C1 segment of cervical spinal cord (tissue), 14 donors: ENCODE data around the gene TM7SF3.
"Not testable (repeated sequence)": the region's sequence is repeated elsewhere in the genome, so short reads cannot be mapped to it uniquely, and the experiment has no call there.

Source experiments
- DNase-seq, 14 donors: peaks; one replicate each; lab custom pipeline; 2025; lab: John Stamatoyannopoulos, UW

Gene TM7SF3

GRCh38 chr12:26979733-26980132 is 34.5 kb downstream of the TM7SF3 start:
- DNase-seq = no peak

DNA sequence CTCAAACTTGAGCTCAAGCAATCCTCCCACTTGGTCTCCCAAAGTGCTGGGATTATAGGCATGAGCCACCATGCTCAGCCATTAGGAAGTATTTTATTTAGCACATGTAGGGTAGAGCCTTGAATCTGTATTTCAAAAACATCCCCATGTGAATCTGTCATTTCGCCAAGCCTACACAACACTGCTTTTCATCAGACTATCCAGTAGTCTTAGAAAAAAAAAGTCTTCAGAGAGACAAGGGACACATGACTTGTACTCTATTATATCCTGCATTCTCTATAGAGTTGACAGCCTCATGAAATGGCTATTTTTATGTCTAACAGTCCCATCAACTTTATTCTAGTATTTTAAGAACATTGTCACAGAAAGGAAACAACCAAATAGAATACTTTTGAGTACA is 35.4 kb downstream of the TM7SF3 start:
- no peak for DNase-seq

- DNase-seq = no peak
Measured at GRCh38 chr12:26976687-26977086, 37.5 kb downstream of the TM7SF3 start.

DNA sequence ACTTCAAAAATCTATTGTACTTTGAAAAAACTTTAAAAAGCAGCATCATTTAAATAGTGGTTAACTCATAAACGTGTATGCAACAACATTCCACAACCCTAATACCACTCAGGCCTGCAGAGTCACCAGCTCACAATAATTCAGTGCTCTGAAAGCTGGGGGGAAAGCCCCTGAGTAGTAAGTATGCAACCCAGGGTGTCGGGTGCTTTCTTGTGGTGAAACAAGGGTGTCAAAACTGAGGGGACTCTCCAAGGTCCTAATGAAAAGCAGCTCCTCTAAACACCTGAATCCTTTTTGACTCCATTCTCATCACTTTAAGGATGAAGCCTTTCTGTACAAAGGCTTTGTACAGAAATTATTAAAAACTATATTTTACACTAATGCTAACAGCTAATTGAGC is 42.2 kb downstream of the TM7SF3 start:
- no peak for DNase-seq

DNA sequence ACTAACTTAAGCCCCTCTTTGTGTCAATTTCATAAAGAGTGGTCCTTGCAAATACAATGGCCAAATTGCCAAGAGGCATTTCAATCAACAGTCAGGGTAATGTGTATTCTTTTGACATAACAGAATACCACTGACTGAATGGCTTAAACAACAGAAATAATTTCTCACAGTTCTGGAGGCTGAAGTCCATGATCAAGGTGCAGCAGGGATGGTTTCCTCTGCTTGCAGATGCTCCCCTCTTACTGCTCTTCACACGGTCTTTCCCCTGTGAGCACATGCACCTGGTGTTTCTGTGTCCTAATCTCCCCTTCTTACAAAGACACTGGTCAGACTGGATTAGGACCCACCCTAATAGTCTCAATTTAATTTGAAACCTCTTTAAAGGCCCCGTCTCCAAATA is 44.0 kb downstream of the TM7SF3 start:
- DNase-seq = no peak

DNA sequence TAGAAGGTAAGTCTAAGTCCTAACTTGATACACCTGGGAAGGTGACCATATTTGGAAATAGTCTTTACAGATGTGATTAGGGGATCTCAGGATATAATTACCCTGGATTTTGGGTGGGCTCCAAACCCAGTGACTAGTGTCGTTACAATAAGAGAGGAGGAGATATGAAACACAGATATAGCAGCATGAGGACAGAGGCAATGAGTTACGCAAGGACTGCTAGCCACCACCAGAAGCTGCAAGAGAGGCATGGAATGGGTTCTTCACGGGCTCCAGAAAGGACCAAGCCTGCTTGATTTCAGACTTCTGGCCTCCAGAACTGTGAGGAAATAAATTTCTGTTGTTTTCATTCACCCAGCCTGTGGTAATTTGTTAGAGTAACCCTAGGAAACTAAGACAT is 47.3 kb downstream of the TM7SF3 start:
- no peak for DNase-seq

- DNase-seq = no peak
Measured at GRCh38 chr12:26963413-26963812, 50.8 kb downstream of the TM7SF3 start.

GRCh38 chr12:26961803-26962202 is 52.4 kb downstream of the TM7SF3 start:
- no peak for DNase-seq

DNA sequence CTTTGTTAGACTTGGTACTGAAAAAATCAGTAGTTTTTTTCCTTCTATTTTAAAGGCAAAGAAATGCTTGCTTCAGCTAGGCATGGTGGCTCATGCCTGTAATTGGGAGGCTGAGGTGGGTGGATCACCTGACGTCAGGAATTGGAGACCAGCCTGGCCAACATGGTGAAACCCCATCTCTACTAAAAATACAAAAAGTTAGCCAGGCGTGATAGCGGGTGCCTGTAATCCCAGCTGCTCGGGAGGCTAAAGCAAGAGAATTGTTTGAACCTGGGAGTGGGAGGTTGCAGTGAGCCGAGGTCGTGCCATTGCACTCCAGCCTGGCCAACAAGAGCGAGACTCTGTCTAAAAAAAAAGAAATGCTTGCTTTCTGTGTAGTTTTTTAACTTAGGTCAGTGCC is 52.8 kb downstream of the TM7SF3 start:
- DNase-seq = not testable (repeated sequence)

DNA sequence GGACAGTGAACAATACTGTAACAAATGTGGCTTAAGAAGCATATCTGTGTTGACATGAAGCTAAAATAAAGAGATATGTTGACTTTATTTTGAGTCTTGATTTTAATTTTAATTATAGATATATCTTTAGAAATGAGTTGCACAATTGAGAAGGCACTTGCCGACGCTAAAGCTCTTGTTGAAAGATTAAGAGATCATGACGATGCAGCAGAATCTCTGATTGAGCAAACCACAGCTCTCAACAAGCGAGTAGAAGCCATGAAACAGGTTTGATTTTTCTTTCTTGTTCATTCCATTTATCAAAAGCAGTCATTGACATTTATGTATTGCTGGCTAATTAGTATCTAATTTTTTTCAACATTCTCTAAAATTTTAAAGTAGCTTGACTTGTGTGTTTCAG is 60.2 kb downstream of the TM7SF3 start:
- DNase-seq = no peak

DNA sequence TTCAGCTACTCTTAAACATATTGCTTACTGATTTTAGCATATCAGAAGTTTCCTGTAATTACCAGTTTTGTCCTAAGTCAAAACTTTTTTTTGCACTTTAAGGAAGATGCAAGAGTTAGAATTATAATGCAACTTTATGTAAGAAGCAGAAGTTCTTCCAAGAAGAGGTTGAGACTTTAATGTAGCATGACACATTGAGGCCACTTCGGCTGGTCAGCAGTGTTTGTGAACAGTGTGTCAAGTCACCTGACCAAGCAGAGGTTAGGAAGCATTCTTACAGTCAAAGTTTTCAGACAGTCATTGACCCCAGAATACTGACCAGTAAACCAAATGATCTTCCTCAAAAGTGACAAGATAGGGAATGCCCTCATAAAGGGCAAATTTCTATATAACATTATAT is 60.7 kb downstream of the TM7SF3 start:
- DNase-seq = peak in 1 of 14 donors; percentile 6

DNA sequence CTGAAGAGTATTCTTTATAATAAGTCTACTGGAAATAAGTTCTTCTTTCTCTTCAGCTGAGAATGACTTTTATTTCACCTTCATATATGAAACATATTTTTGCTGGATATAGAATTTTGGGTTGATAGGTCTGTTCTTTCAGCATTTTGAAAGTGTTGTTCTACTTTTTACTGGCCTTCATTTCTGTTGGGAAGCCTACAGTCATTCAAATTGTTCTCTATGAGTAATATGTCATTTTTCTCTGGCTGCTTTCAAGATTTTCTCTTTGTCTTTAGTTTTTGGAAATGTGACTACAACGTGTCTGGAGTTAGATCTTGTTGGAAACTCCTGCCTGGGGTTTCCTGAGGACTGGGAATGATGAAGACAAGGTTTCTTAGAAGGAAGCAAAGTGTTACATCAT is 65.9 kb downstream of the TM7SF3 start:
- DNase-seq = no peak

DNA sequence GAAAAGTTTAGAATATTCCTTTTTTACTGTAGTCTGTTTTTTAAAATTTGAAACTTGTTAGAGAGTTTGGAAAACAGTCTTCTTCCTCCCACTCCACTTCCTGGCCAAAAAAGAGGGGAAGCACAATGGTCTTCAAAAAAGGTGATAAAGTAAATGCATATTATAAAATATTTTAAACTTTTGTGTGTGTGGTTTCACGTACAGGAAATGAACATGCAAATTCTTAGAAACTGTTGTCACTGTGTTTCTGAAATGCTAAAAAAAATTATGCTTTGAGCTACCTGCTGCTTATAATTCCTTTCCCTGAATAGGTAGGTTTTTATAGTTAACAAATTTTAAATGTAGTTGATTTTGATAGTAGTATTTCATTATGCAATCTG is 73.0 kb downstream of the TM7SF3 start:
- no peak for DNase-seq

DNA sequence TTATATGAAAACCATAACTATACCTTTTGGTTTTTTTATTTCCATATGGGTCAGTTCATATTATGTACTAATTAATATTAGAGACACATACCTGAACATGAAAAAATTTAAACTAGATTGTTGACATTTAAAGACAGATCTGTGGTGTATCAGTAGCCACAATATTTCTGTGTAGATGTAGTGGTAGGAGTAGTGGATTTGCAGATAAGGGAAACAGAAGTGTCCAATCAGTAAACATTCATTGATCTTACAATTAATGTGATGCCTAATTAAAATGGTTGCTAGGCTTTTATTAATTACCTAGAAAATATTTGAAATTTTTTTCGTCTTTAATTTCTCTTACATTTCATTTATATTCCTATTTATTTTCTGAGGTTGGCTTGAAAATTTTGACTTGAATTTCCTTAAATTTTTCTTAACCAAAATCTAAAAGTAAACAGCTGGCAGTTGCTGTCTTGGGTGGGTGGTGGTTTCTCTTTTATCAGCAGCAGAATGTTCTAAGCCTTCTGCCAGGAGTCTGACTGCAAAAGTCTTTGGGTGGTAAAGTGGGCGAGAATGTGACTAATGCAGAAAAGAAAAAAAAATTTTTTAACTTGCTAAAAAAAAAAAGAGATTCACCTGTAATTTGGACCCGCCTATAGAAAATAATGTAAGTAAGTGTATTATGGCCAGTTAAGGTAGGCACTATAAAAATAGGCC is 73.5 kb downstream of the TM7SF3 start:
- no peak for DNase-seq

DNA sequence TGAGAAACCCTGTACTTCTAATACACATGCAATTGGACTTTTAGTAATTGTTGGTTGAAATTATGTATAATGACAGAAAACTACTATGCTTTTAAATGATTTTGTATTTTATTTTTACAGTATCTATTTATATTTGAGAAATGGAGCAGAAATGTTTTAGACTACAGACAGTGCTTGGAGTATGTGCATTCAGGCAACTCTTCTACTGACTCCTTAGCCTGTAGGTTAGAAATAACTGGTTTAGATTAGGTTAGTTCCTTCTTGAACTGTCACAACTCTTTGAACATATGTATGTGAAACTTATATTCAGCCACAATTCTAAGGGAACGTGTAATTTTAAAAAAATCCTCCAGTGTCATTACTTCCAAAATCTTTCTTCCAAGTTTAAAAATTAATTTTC is 74.2 kb downstream of the TM7SF3 start:
- no peak for DNase-seq

DNA sequence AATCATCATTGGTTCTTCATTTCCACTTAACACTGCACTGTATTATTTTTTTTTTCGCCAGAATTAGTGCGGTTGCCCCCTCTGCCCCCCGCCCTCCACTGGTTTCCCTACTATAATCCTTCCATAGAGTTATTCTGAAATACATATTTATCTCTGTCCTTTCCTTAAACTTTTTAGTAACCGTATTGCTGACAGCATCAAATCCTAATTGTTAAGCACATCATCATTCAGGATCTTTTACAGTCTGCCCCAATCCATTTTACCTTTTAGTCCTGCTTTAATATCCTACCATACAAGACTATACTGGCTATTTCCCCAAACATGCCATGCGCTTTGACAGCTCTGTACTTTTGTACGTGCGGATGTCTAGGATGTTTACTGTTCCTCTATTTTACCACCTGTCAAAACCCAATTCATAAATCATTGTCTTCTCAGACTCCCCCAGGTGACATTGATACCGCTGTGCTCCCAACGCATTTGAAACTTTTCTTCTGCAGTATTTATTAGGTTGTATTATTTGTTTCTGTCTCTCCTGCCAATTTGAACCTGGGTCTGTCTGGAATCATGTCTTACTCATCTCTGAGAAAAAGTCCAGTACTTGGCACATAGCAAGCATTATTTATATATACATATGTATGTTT is 74.9 kb downstream of the TM7SF3 start:
- DNase-seq = peak in 1 of 14 donors; percentile 10

DNA sequence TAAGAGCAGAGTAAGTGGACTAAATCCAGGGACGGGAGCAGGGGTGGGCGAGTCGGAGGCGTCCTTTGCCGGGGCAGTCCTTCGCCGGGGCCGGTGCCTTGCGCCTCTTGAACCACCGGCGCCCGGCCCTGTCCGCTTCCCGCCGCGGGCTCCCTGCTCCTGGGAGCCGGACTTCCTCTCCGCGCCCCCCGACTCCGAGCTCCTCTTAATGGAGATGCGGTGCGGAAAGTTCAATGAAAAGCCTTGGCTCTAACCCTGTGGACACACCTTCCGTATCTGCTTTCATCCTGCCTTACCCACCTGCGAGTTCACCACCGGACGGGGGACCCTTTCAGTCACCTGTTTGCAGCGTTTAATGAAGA is 75.5 kb downstream of the TM7SF3 start:
- DNase-seq = no peak

DNA sequence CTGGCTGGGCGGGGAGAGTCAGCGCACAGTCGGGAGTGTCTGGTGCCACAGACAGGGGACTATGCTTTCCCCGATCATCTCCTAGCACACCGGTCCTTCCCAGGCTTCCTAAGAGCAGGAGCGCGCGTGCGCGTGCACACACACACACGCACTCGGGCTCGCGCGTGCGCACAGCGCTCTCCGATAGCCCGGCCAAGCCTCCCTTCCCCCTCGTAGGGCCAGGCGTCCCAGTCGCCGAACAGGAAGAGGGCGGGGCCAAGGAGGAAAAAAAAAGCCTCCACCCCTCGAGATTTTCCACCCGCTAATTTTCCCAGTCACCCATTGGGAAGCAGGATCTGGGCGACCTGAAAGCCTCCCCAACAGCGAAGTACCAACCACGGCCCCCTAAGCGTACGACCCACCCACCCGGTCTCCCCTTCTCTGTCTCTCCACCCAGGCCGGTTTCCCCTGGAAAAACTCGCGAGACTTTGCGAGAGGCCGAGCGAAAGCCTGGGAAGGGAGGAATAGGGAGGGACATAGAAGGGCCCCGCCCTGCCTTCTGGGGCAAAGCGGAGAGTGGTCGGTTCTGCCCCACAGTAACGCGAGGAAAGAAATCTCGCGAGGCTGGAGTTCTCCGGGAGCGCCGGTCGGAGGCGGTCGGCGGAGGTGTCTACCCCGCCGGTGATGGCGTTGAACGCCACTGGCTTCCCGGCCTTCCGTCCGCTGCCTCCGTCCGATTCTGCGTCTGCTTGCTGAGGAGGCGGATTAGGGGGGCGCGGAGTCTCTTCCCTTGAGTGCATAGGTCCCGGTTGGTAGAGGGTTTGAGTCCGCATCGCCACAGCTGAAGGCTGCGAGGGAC is 76.1 kb downstream of the TM7SF3 start, which contains the start of the genes FGFR1OP2 and INTS13:
FGFR1OP2 (plus strand) TSS at position 608 of the 838 bp plus-strand sequence. CDS start 15,689 bp downstream, outside the sequence.
INTS13 (minus strand) TSS at position 119 of the 838 bp plus-strand sequence. CDS start 1,178 bp downstream, outside the sequence.
- DNase-seq = peak; percentile 93 to 99 (median 99)

- DNase-seq = no peak
Measured at GRCh38 chr12:26937443-26937862, 76.7 kb downstream of the TM7SF3 start.

DNA sequence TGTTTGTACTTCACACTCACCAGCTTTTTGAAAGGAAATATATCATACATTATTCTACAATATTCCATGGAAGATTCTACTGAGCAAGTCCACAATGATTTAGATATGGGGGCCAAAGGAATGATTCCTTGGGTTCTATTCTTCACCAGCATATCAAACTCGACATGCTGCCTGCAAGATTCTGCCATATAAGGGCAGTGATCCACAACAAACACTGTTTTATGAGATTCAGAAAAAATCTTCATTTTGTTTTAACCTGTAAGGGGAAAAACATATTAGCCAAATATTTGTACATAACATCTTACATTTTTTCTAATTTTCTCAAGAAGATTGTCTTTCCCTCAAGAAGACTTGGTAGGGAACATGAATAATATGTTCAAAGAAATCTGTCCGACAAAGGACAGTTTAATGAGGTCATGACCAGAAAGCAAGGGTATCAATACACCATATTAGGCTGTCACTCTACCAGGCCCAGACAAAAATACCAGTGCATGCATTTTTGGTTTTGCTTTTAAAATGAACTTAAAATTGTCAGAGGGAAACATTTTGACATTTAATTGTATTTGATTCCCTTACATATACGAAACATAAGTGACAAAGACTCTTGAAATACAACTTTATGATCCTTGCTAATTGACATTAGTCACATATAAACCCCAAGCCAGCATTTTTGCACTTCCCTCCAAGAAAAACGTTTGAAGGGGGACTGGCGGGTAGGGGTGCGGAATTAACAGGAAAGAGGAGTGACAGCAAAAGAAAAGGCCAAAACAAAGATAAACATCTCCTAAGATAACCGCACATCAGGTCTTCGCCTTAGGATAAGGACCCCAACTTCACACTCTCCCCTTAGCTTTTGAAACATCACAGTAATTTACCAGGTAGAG is 77.4 kb downstream of the TM7SF3 start:
- no peak for DNase-seq

DNA sequence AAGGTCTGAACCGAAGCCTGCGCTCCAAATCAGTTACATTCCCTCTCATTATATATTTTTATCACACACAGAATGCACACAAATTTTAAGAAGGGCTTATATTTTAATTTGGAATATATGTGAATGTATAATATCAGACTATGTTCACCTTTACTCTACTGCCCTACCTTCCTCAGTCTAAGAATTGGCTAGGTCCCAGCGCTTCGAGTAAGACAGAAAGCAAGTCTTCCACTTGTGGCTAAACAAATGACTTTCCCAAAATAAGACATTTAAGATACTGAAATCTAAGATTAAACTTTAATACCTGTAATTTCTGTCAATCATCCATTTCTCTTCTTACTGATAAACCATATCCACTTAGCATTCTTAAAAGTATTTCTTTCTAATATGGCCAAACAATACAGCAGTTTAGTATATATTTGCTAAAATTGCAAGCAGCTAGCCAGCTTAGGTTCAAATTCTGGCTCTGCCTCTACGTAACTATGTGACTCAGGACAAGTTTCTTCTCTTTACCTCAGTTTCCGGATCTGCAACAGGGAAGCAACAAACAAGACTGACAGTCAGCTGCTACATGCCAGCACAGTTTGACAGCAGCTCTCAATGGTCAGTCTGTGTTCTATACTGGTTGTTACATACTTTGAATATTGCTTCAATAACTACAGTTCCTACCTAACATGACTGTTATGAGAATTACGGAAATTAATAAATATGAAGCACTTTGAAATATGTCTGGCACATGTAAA is 78.4 kb downstream of the TM7SF3 start:
- DNase-seq = no peak
